Neural progenitor cell (in vitro differentiated cells): ENCODE data around the gene KCTD11. TPM values are rescaled to one million over a fixed set of nuclear protein-coding genes. Genes with fewer than 3 reads are reported as not detected.
"Not testable (repeated sequence)": the region's sequence is repeated elsewhere in the genome, so short reads cannot be mapped to it uniquely, and the experiment has no call there.

Experiments
- DNase-seq: peaks from one replicate; pipeline ENCODE4 v3.0.0-alpha.2; 2016; ENCODE audit warnings: low spot score
- H2AFZ ChIP-seq: fragments of 200-600 bp; sonication (generic); replicated peaks from 2 replicates; pipeline ENCODE4 v1.6.1; 2016; ENCODE audit warnings: antibody characterized with exemption
- H3F3A ChIP-seq: fragments of 200-600 bp; sonication (generic); 2 replicates; pipeline ENCODE4 v1.6.1; 2016; ENCODE audit warnings: antibody characterized with exemption, low read depth
- H3K27ac ChIP-seq: fragments of 200-600 bp; sonication (generic); 2 replicates; pipeline ENCODE4 v1.5.1; 2016; ENCODE audit warnings: mild to moderate bottlenecking
- H3K27me3 ChIP-seq: fragments of 200-600 bp; sonication (generic); 2 replicates; pipeline ENCODE4 v1.6.1; 2016; ENCODE audit warnings: mild to moderate bottlenecking, moderate library complexity
- H3K36me3 ChIP-seq: fragments of 200-600 bp; sonication (generic); 2 replicates; pipeline ENCODE4 v1.5.1; 2016
- H3K4me1 ChIP-seq: fragments of 200-600 bp; sonication (generic); 2 replicates; pipeline ENCODE4 v1.6.1; 2016; ENCODE audit warnings: mixed run types
- H3K4me2 ChIP-seq: fragments of 200-600 bp; sonication (generic); 2 replicates; pipeline ENCODE4 v1.6.1; 2016
- H3K4me3 ChIP-seq: fragments of 200-600 bp; sonication (generic); 2 replicates; pipeline ENCODE4 v1.5.1; 2016
- H3K79me2 ChIP-seq: fragments of 200-600 bp; sonication (generic); 2 replicates; pipeline ENCODE4 v1.6.1; 2016; ENCODE audit warnings: low read depth
- H3K9ac ChIP-seq: fragments of 200-600 bp; sonication (generic); 2 replicates; pipeline ENCODE4 v1.6.1; 2016
- H3K9me3 ChIP-seq: fragments of 200-600 bp; sonication (generic); 2 replicates; pipeline ENCODE4 v1.5.1; 2016; ENCODE audit warnings: low read depth
- H4K20me1 ChIP-seq: fragments of 200-600 bp; sonication (generic); 2 replicates; pipeline ENCODE4 v1.6.1; 2016; ENCODE audit warnings: low read depth
- H3K27ac Mint-ChIP-seq: 3 replicates; pipeline ENCODE4 v1.8.0; 2021; ENCODE audit warnings: mixed read lengths
- H3K27me3 Mint-ChIP-seq: 2 replicates; pipeline ENCODE4 v1.8.0; 2022; ENCODE audit warnings: low read depth, mild to moderate bottlenecking, inconsistent platforms, moderate library complexity, mixed read lengths; ENCODE audit not compliant: insufficient read depth
- H3K36me3 Mint-ChIP-seq: 3 replicates; pipeline ENCODE4 v1.8.0; 2021; ENCODE audit warnings: mixed read lengths
- H3K4me1 Mint-ChIP-seq: 3 replicates; pipeline ENCODE4 v1.8.0; 2021; ENCODE audit warnings: mixed read lengths
- H3K4me3 Mint-ChIP-seq: 3 replicates; pipeline ENCODE4 v1.8.0; 2021; ENCODE audit warnings: mild to moderate bottlenecking, moderate library complexity, mixed read lengths
- H3K9me3 Mint-ChIP-seq: 3 replicates; pipeline ENCODE4 v1.8.0; 2020; ENCODE audit warnings: mixed read lengths
- CTCF ChIP-seq: fragments of 200-600 bp; sonication (generic); IDR thresholded peaks from 2 replicates; pipeline ENCODE4 v1.5.1; 2017; ENCODE audit warnings: antibody characterized with exemption, mild to moderate bottlenecking
- EZH2 ChIP-seq: fragments of 200-600 bp; sonication (generic); IDR thresholded peaks from 2 replicates; pipeline ENCODE4 v1.6.1; 2017; ENCODE audit warnings: antibody characterized with exemption, mild to moderate bottlenecking, moderate library complexity
- EZH2phosphoT487 ChIP-seq: fragments of 200-600 bp; sonication (generic); IDR thresholded peaks from 2 replicates; pipeline ENCODE4 v1.6.1; 2017; ENCODE audit warnings: antibody characterized with exemption
- total RNA-seq: library from RNA; depleted of rRNA; stranded (reverse); fragments of >200 nt; gene quantifications from 2 replicates; pipeline ENCODE4 v1.2.3, GENCODE V29; 2015; ENCODE audit warnings: low replicate concordance

Gene KCTD11
- total RNA-seq, 1 donor from 2014 or later: 2.7 TPM

- H3K27ac ChIP-seq: no peak overlapping the region
- H3K9me3 ChIP-seq: no peaks in the 10 kb centered on the region
- H3K36me3 Mint-ChIP-seq: no peaks in the 10 kb centered on the region
- H2AFZ ChIP-seq: no peak overlapping the region
- peaks cover 7% of the 10 kb centered on the region for H3K27me3 ChIP-seq
- no peak for TF ChIP-seq CTCF
- no peak for TF ChIP-seq EZH2phosphoT487
- TF ChIP-seq EZH2: no peak
- H3K36me3 ChIP-seq: no peaks in the 10 kb centered on the region
- H3K9me3 Mint-ChIP-seq: no peaks in the 10 kb centered on the region
- no peak overlapping the region for H3K9ac ChIP-seq
- no peaks in the 10 kb centered on the region for H4K20me1 ChIP-seq
- H3K4me2 ChIP-seq: no peak overlapping the region
- H3K4me1 Mint-ChIP-seq: peaks cover 3% of the 10 kb centered on the region
- no peaks in the 10 kb centered on the region for H3K4me1 ChIP-seq
- H3K4me3 Mint-ChIP-seq: no peak overlapping the region
- no peaks in the 10 kb centered on the region for H3K79me2 ChIP-seq
- DNase-seq: no peak
- H3K27ac Mint-ChIP-seq: no peak overlapping the region
- no peak overlapping the region for H3K4me3 ChIP-seq
- peaks cover 5% of the 10 kb centered on the region for H3K27me3 Mint-ChIP-seq
- no peaks in the 10 kb centered on the region for H3F3A ChIP-seq
Observed at GRCh38 chr17:7367918-7368598, 16.1 kb downstream of the KCTD11 start.

GRCh38 chr17:7368599-7368994 is 16.6 kb downstream of the KCTD11 start:
- H3K4me3 Mint-ChIP-seq, H3F3A ChIP-seq, H4K20me1 ChIP-seq, H3K36me3 ChIP-seq, H3K27me3 Mint-ChIP-seq, H3K9ac ChIP-seq, H2AFZ ChIP-seq, H3K27ac Mint-ChIP-seq, H3K4me1 Mint-ChIP-seq, H3K36me3 Mint-ChIP-seq, H3K4me1 ChIP-seq, H3K4me2 ChIP-seq, H3K27ac ChIP-seq, DNase-seq, H3K79me2 ChIP-seq, H3K9me3 ChIP-seq, H3K4me3 ChIP-seq, H3K27me3 ChIP-seq, H3K9me3 Mint-ChIP-seq: not testable (repeated sequence)

- H3K27ac ChIP-seq: no peak overlapping the region
- H3K79me2 ChIP-seq: no peaks in the 10 kb centered on the region
- H3K4me2 ChIP-seq: no peak overlapping the region
- H4K20me1 ChIP-seq: no peaks in the 10 kb centered on the region
- H2AFZ ChIP-seq: no peak overlapping the region
- H3K9ac ChIP-seq: no peak overlapping the region
- H3K27me3 ChIP-seq: peaks cover 7% of the 10 kb centered on the region
- H3F3A ChIP-seq: no peaks in the 10 kb centered on the region
- H3K9me3 ChIP-seq: no peaks in the 10 kb centered on the region
- DNase-seq: no peak
- H3K36me3 Mint-ChIP-seq: no peaks in the 10 kb centered on the region
- no peak overlapping the region for H3K4me3 ChIP-seq
- H3K9me3 Mint-ChIP-seq: no peaks in the 10 kb centered on the region
- H3K27ac Mint-ChIP-seq: no peak overlapping the region
- no peak overlapping the region for H3K4me3 Mint-ChIP-seq
- no peaks in the 10 kb centered on the region for H3K36me3 ChIP-seq
- no peaks in the 10 kb centered on the region for H3K4me1 ChIP-seq
- H3K4me1 Mint-ChIP-seq: peaks cover 3% of the 10 kb centered on the region
- peaks cover 3% of the 10 kb centered on the region for H3K27me3 Mint-ChIP-seq
- TF ChIP-seq EZH2 (no peak), EZH2phosphoT487 (no peak), CTCF (no peak)
Observed at GRCh38 chr17:7369825-7370224, 17.9 kb downstream of the KCTD11 start.

- H4K20me1 ChIP-seq: no peaks in the 10 kb centered on the region
- H3K79me2 ChIP-seq: no peaks in the 10 kb centered on the region
- no peak for DNase-seq
- H3K9ac ChIP-seq: no peak overlapping the region
- H3K4me3 Mint-ChIP-seq: no peak overlapping the region
- H3K4me3 ChIP-seq: no peak overlapping the region
- H3K27me3 ChIP-seq: peaks cover 7% of the 10 kb centered on the region
- H3K36me3 Mint-ChIP-seq: no peaks in the 10 kb centered on the region
- no peak overlapping the region for H3K27ac ChIP-seq
- H3K27me3 Mint-ChIP-seq: peaks cover 3% of the 10 kb centered on the region
- no peak overlapping the region for H3K27ac Mint-ChIP-seq
- no peaks in the 10 kb centered on the region for H3K4me1 ChIP-seq
- H3F3A ChIP-seq: no peaks in the 10 kb centered on the region
- H3K9me3 Mint-ChIP-seq: no peaks in the 10 kb centered on the region
- H3K4me1 Mint-ChIP-seq: peaks cover 3% of the 10 kb centered on the region
- no peaks in the 10 kb centered on the region for H3K36me3 ChIP-seq
- TF ChIP-seq EZH2 (no peak), EZH2phosphoT487 (no peak), CTCF (no peak)
- H3K4me2 ChIP-seq: no peak overlapping the region
- no peak overlapping the region for H2AFZ ChIP-seq
- no peaks in the 10 kb centered on the region for H3K9me3 ChIP-seq
Observed at GRCh38 chr17:7370853-7371252, 18.9 kb downstream of the KCTD11 start.
